AG09309 (cell line): Measurements from ENCODE around the gene OR4D1.

Experiments
- DNase-seq: peaks from one replicate; pipeline ENCODE4 v3.0.0-alpha.2; 2010; ENCODE audit warnings: low read depth
- H3K4me3 ChIP-seq: 2 replicates; pipeline ENCODE4 v1.5.1; 2011; ENCODE audit warnings: mild to moderate bottlenecking, low read depth, low read length, moderate library complexity; ENCODE audit not compliant: control insufficient read depth
- CTCF ChIP-seq: IDR thresholded peaks from 2 replicates; pipeline ENCODE4 v1.5.1; 2011; ENCODE audit warnings: mild to moderate bottlenecking, low read depth, low read length, inconsistent platforms; ENCODE audit not compliant: insufficient read depth, control insufficient read depth; ENCODE audit errors: missing control alignments

The OR4D1 gene

GRCh38 chr17:58202859-58203258 lies 54.7 kb downstream of the OR4D1 start:
- no peak for DNase-seq
- no peak overlapping the region for H3K4me3 ChIP-seq
- no peak for TF ChIP-seq CTCF

- TF ChIP-seq CTCF = no peak
- no peak for DNase-seq
- H3K4me3 ChIP-seq = no peak overlapping the region
Measured at GRCh38 chr17:58204796-58205195, 56.6 kb downstream of the OR4D1 start.

GRCh38 chr17:58205936-58206335 lies 57.8 kb downstream of the OR4D1 start:
- H3K4me3 ChIP-seq = no peak overlapping the region
- no peak for TF ChIP-seq CTCF
- no peak for DNase-seq

GRCh38 chr17:58207451-58207850 lies 59.3 kb downstream of the OR4D1 start:
- DNase-seq = no peak
- no peak for TF ChIP-seq CTCF
- no peak overlapping the region for H3K4me3 ChIP-seq

- no peak for TF ChIP-seq CTCF
- H3K4me3 ChIP-seq = no peak overlapping the region
- no peak for DNase-seq
Measured at GRCh38 chr17:58208344-58208743, 60.2 kb downstream of the OR4D1 start.
